HEK293 (cell line): ENCODE data around the gene DCTN5.

Experiments
- CTCF ChIA-PET: fragments of 350-600 bp; formaldehyde crosslinking; extraction: SDS; loops from one replicate; lab custom pipeline; 2021; ENCODE audit warnings: antibody characterized with exemption; lab: Yijun Ruan, JAX
- POLR2A ChIA-PET: fragments of 300-600 bp; formaldehyde crosslinking; extraction: SDS; loops from one replicate; lab custom pipeline; 2020; ENCODE audit warnings: antibody characterized with exemption, inconsistent platforms; lab: Yijun Ruan, JAX
- H3K27ac ChIP-seq: fragments of 200-500 bp; sonication (Bioruptor generic); 2 replicates; pipeline ENCODE4 v1.5.1; 2014; ENCODE audit warnings: low read depth, low read length, control low read depth, inconsistent platforms; ENCODE audit errors: extremely low read depth
- H3K36me3 ChIP-seq, 2 experiments: fragments of 200-500 bp in 1 of 2; sonication (Bioruptor generic) in 1 of 2; 1 replicate in 1 of 2; 2 replicates in 1 of 2; pipeline ENCODE4 v1.5.1; 2014 to 2017; ENCODE audit warnings: inconsistent platforms in 2 of 2, low read length in 2 of 2; ENCODE audit not compliant: control insufficient read depth in 2 of 2, insufficient read depth in 1 of 2
- H3K4me1 ChIP-seq: fragments of 200-500 bp; sonication (Bioruptor generic); 2 replicates; pipeline ENCODE4 v1.5.1; 2014; ENCODE audit warnings: mild to moderate bottlenecking, low read length, inconsistent platforms; ENCODE audit not compliant: control insufficient read depth, insufficient read depth
- H3K4me3 ChIP-seq: 2 replicates; pipeline ENCODE4 v1.5.1; 2011; ENCODE audit warnings: low read depth, mild to moderate bottlenecking, control low read depth, low read length, moderate library complexity
- H3K9me3 ChIP-seq: fragments of 200-500 bp; sonication (Bioruptor generic); 2 replicates; pipeline ENCODE4 v1.5.1; 2014; ENCODE audit warnings: low read depth, low read length, inconsistent platforms; ENCODE audit not compliant: control insufficient read depth, insufficient read depth
- GLI4 ChIP-seq: fragments of 450-650 bp; formaldehyde crosslinking; IDR thresholded peaks from 2 replicates; pipeline ENCODE4 v1.5.1; 2016; ENCODE audit warnings: missing biosample characterization, missing genetic modification characterization
- HOXA7 ChIP-seq: sonication (generic); formaldehyde crosslinking; IDR thresholded peaks from 2 replicates; pipeline ENCODE4 v1.8.1; 2022; ENCODE audit warnings: missing genetic modification reagents, borderline replicate concordance
- KLF9 ChIP-seq: fragments of 450-650 bp; formaldehyde crosslinking; IDR thresholded peaks from 2 replicates; pipeline ENCODE4 v1.5.1; 2016; ENCODE audit warnings: missing biosample characterization, missing genetic modification characterization, low read depth
- MYNN ChIP-seq: fragments of 450-650 bp; formaldehyde crosslinking; IDR thresholded peaks from 2 replicates; pipeline ENCODE4 v1.5.1; 2016; ENCODE audit warnings: missing biosample characterization, missing genetic modification characterization, borderline replicate concordance
- OSR2 ChIP-seq: fragments of 450-650 bp; formaldehyde crosslinking; IDR thresholded peaks from 2 replicates; pipeline ENCODE4 v1.5.1; 2016; ENCODE audit warnings: missing biosample characterization, missing genetic modification characterization
- RBAK ChIP-seq: fragments of 450-650 bp; formaldehyde crosslinking; IDR thresholded peaks from 2 replicates; pipeline ENCODE4 v1.5.1; 2016; ENCODE audit warnings: missing biosample characterization, missing genetic modification characterization
- TRIM28 ChIP-seq: IDR thresholded peaks from 2 replicates; pipeline ENCODE4 v1.6.1; 2011; ENCODE audit warnings: low read length, control low read depth, borderline replicate concordance
- ZBTB1 ChIP-seq: fragments of 450-650 bp; formaldehyde crosslinking; IDR thresholded peaks from 2 replicates; pipeline ENCODE4 v1.5.1; 2016; ENCODE audit warnings: missing biosample characterization, missing genetic modification characterization
- ZFP37 ChIP-seq: fragments of 450-650 bp; formaldehyde crosslinking; IDR thresholded peaks from 2 replicates; pipeline ENCODE4 v1.5.1; 2016; ENCODE audit warnings: missing biosample characterization, missing genetic modification characterization
- ZNF132 ChIP-seq: fragments of 450-650 bp; formaldehyde crosslinking; IDR thresholded peaks from 2 replicates; pipeline ENCODE4 v1.5.1; 2017; ENCODE audit warnings: missing biosample characterization, missing genetic modification characterization, borderline replicate concordance
- ZNF266 ChIP-seq: fragments of 450-650 bp; formaldehyde crosslinking; IDR thresholded peaks from 2 replicates; pipeline ENCODE4 v1.5.1; 2016; ENCODE audit warnings: missing biosample characterization, missing genetic modification characterization, low read depth
- ZNF274 ChIP-seq, 2 experiments: fragments of 200-500 bp in 1 of 2; fragments of 450-650 bp in 1 of 2; sonication (Bioruptor generic) in 1 of 2; formaldehyde crosslinking in 1 of 2; IDR thresholded peaks; 2 replicates each; pipeline versions ENCODE4 v1.5.1 to v1.6.1; 2014 to 2016; ENCODE audit warnings: borderline replicate concordance in 1 of 2, inconsistent platforms in 1 of 2, low read length in 1 of 2, missing biosample characterization in 1 of 2, missing genetic modification characterization in 1 of 2
- ZNF311 ChIP-seq: fragments of 450-650 bp; formaldehyde crosslinking; IDR thresholded peaks from 2 replicates; pipeline ENCODE4 v1.5.1; 2017; ENCODE audit warnings: missing biosample characterization, missing genetic modification characterization, borderline replicate concordance
- ZNF501 ChIP-seq: fragments of 450-650 bp; formaldehyde crosslinking; IDR thresholded peaks from 2 replicates; pipeline ENCODE4 v1.5.1; 2016; ENCODE audit warnings: missing biosample characterization, missing genetic modification characterization
- ZNF664 ChIP-seq: fragments of 450-650 bp; formaldehyde crosslinking; IDR thresholded peaks from 2 replicates; pipeline ENCODE4 v1.5.1; 2016; ENCODE audit warnings: missing biosample characterization, missing genetic modification characterization
- ZNF768 ChIP-seq: fragments of 450-650 bp; formaldehyde crosslinking; IDR thresholded peaks from 2 replicates; pipeline ENCODE4 v1.5.1; 2018; ENCODE audit warnings: missing biosample characterization, mild to moderate bottlenecking, missing genetic modification characterization
- TF ChIP-seq, protein P1 (sequence below): fragments of 450-650 bp; formaldehyde crosslinking; IDR thresholded peaks from 2 replicates; pipeline ENCODE4 v1.5.1; 2016; ENCODE audit warnings: missing biosample characterization, missing genetic modification characterization
- TF ChIP-seq, protein P2 (sequence below): fragments of 450-650 bp; formaldehyde crosslinking; IDR thresholded peaks from 2 replicates; pipeline ENCODE4 v1.5.1; 2016; ENCODE audit warnings: missing biosample characterization, missing genetic modification characterization
- TF ChIP-seq, protein P3 (sequence below): fragments of 450-650 bp; formaldehyde crosslinking; IDR thresholded peaks from 2 replicates; pipeline ENCODE4 v1.5.1; 2016; ENCODE audit warnings: missing biosample characterization, missing genetic modification characterization
- TF ChIP-seq, protein P4 (sequence below): fragments of 450-650 bp; formaldehyde crosslinking; optimal IDR thresholded peaks from 2 replicates; pipeline ENCODE3; 2016; ENCODE audit warnings: missing biosample characterization, mild to moderate bottlenecking, missing genetic modification characterization

Gene DCTN5

DNA sequence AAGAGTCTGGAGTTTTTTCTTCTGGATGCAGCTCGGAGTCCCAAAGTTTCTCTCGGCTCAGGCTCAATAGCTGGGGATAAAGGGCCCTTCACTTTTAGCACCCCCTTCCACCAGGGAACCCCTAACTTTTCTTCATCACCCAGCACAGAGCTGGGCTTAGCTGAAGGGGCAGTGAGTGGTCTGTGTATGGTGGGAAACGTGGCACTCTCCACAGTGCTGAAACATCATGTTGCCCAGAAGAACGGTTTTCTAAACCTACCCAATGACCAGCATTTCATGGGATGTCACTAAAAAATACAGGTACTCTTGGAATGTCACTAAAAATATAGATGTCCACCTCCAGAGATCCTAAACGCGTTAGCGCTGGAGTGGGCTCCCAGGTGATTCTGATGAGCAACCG lies 59.8 kb downstream of the DCTN5 start:
- TF ChIP-seq, protein P1, sequence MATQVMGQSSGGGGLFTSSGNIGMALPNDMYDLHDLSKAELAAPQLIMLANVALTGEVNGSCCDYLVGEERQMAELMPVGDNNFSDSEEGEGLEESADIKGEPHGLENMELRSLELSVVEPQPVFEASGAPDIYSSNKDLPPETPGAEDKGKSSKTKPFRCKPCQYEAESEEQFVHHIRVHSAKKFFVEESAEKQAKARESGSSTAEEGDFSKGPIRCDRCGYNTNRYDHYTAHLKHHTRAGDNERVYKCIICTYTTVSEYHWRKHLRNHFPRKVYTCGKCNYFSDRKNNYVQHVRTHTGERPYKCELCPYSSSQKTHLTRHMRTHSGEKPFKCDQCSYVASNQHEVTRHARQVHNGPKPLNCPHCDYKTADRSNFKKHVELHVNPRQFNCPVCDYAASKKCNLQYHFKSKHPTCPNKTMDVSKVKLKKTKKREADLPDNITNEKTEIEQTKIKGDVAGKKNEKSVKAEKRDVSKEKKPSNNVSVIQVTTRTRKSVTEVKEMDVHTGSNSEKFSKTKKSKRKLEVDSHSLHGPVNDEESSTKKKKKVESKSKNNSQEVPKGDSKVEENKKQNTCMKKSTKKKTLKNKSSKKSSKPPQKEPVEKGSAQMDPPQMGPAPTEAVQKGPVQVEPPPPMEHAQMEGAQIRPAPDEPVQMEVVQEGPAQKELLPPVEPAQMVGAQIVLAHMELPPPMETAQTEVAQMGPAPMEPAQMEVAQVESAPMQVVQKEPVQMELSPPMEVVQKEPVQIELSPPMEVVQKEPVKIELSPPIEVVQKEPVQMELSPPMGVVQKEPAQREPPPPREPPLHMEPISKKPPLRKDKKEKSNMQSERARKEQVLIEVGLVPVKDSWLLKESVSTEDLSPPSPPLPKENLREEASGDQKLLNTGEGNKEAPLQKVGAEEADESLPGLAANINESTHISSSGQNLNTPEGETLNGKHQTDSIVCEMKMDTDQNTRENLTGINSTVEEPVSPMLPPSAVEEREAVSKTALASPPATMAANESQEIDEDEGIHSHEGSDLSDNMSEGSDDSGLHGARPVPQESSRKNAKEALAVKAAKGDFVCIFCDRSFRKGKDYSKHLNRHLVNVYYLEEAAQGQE (tag by site-specific recombination): peak; percentile 77
- no peak for TF ChIP-seq MYNN
- H3K4me3 ChIP-seq: no peak overlapping the region
- no peaks in the 10 kb centered on the region for H3K36me3 ChIP-seq
- CTCF ChIA-PET: interaction anchor here (0.7 to 1.0 kb wide), 2 partner anchors 9 to 27 kb away, joined by 3 to 8 read pairs; no protein-coding TSS in a partner anchor
- POLR2A ChIA-PET: interaction anchor here (1.1 to 2.1 kb wide), 2 partner anchors 10 to 22 kb away, joined by 6 to 7 read pairs; no protein-coding TSS in a partner anchor
- no peaks in the 10 kb centered on the region for H3K9me3 ChIP-seq
- no peak overlapping the region for H3K27ac ChIP-seq
- peaks cover 2% of the 10 kb centered on the region; the same call in 1 of the 2 replicates for H3K4me1 ChIP-seq

DNA sequence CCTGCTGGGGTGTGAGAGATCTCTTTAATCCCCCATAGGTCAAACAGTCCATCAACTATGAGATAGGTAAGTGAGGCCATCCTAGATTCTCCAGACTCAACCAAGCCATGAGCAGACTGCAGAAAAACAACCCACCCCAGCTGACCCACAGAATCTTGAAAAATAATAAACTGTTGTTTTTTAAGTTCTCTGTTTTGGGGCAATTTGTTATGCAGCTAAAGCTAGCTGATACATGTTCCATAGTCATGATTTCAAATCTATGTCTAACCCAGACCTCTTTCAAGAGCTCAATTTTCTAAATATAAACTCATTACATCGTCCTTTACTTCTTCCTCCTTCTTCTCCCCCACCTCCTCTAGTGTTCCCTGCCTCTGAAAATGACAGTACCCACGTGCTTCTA lies 61.7 kb downstream of the DCTN5 start:
- H3K9me3 ChIP-seq: no peaks in the 10 kb centered on the region
- no peak overlapping the region for H3K4me3 ChIP-seq
- ChIA-PET POLR2A (interaction anchor here (0.6 kb wide), 1 partner anchor 793 kb away, joined by 3 read pairs; no protein-coding TSS in a partner anchor), CTCF (interaction anchor here (0.6 to 1.0 kb wide), 3 partner anchors 24 to 618 kb away, joined by 3 to 4 read pairs (median 4); no protein-coding TSS in a partner anchor)
- TF ChIP-seq RBAK (peak; percentile 95), HOXA7 (no peak), ZBTB1 (tag by site-specific recombination) (no peak), ZNF768 (tag by site-specific recombination) (no peak)
- TF ChIP-seq, protein P2, sequence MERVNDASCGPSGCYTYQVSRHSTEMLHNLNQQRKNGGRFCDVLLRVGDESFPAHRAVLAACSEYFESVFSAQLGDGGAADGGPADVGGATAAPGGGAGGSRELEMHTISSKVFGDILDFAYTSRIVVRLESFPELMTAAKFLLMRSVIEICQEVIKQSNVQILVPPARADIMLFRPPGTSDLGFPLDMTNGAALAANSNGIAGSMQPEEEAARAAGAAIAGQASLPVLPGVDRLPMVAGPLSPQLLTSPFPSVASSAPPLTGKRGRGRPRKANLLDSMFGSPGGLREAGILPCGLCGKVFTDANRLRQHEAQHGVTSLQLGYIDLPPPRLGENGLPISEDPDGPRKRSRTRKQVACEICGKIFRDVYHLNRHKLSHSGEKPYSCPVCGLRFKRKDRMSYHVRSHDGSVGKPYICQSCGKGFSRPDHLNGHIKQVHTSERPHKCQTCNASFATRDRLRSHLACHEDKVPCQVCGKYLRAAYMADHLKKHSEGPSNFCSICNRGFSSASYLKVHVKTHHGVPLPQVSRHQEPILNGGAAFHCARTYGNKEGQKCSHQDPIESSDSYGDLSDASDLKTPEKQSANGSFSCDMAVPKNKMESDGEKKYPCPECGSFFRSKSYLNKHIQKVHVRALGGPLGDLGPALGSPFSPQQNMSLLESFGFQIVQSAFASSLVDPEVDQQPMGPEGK (tag by site-specific recombination): no peak
- H3K4me1 ChIP-seq: peaks cover 2% of the 10 kb centered on the region; the same call in 1 of the 2 replicates
- no peaks in the 10 kb centered on the region for H3K36me3 ChIP-seq
- H3K27ac ChIP-seq: no peak overlapping the region

DNA sequence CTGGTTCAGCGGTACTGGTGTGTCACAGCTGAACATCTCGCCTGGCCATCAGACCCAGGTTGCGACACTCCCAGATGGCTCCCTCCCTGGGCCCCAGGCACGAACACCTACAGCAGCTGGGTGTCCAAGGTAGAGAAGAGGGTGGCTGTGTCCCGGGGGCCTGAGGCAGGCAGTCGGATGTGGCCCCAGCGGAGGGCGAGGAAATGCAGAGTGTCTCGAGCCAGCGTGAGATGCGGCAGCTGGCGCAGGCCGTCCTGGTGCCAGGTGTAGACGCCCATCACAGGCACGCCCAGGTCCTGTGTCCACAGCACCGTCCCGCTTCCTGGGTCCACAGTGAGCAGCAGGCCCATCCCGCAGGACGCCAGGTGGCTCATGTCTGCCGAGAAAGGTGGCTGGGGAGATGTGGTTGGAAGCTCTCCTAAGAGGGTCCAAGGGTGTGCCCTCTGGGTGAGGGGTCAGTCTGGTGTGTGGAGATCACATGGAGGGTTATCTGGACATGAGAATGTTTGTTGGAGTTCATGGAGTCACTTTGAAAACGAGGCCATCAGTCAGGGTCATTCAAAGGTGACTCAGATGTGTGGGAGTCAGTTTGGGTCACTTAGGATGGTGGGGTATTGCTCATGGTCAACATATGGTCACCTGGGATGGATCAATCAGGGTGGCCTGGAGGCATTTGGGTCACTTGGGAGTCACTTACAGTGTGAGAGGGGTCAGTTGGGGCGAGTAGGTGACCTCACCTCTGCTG lies 63.7 kb downstream of the DCTN5 start:
- no peaks in the 10 kb centered on the region for H3K9me3 ChIP-seq
- H3K4me3 ChIP-seq: no peak overlapping the region
- CTCF ChIA-PET: no interaction called here
- no peaks in the 10 kb centered on the region for H3K36me3 ChIP-seq
- H3K4me1 ChIP-seq: peaks cover 2% of the 10 kb centered on the region; the same call in 1 of the 2 replicates
- no peak overlapping the region for H3K27ac ChIP-seq
- POLR2A ChIA-PET: no interaction called here
- TF ChIP-seq OSR2 (tag by site-specific recombination) (no peak), ZBTB1 (tag by site-specific recombination) (no peak), ZFP37 (tag by site-specific recombination) (no peak), ZNF132 (tag by site-specific recombination) (no peak), ZNF664 (tag by site-specific recombination) (no peak), ZNF266 (tag by site-specific recombination) (no peak), ZNF311 (tag by site-specific recombination) (no peak), ZNF274 (IDR thresholded peaks at IDR 0.05; ENCODE audit: low read length) (no peak), ZNF274 (tag by site-specific recombination; IDR thresholded peaks at IDR 0.05; ENCODE audit: borderline replicate concordance) (no peak), TRIM28 (no peak), ZNF501 (tag by site-specific recombination) (no peak), GLI4 (tag by site-specific recombination) (no peak), KLF9 (tag by site-specific recombination) (no peak)
- TF ChIP-seq, protein P3, sequence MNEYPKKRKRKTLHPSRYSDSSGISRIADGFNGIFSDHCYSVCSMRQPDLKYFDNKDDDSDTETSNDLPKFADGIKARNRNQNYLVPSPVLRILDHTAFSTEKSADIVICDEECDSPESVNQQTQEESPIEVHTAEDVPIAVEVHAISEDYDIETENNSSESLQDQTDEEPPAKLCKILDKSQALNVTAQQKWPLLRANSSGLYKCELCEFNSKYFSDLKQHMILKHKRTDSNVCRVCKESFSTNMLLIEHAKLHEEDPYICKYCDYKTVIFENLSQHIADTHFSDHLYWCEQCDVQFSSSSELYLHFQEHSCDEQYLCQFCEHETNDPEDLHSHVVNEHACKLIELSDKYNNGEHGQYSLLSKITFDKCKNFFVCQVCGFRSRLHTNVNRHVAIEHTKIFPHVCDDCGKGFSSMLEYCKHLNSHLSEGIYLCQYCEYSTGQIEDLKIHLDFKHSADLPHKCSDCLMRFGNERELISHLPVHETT (tag by site-specific recombination): no peak
- TF ChIP-seq, protein P4, sequence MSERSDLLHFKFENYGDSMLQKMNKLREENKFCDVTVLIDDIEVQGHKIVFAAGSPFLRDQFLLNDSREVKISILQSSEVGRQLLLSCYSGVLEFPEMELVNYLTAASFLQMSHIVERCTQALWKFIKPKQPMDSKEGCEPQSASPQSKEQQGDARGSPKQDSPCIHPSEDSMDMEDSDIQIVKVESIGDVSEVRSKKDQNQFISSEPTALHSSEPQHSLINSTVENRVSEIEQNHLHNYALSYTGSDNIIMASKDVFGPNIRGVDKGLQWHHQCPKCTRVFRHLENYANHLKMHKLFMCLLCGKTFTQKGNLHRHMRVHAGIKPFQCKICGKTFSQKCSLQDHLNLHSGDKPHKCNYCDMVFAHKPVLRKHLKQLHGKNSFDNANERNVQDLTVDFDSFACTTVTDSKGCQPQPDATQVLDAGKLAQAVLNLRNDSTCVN (tag by site-specific recombination): no peak
